Osteoblast (primary cell): ENCODE measurements around the gene EEIG2. TPM values are rescaled to one million over a fixed set of nuclear protein-coding genes. Genes with fewer than 3 reads are reported as not detected.

ENCODE experiments used
- DNase-seq: peaks from one replicate; pipeline ENCODE4 v3.0.0; 2011; ENCODE audit warnings: low spot score, mixed read lengths; ENCODE audit not compliant: insufficient read length; ENCODE audit errors: missing footprints
- H2AFZ ChIP-seq: 2 replicates; pipeline ENCODE4 v1.6.0; 2011; ENCODE audit warnings: mild to moderate bottlenecking, low read length
- H3K27ac ChIP-seq: 2 replicates; pipeline ENCODE4 v1.5.1; 2011; ENCODE audit warnings: mild to moderate bottlenecking, low read depth, low read length, moderate library complexity
- H3K27me3 ChIP-seq: 2 replicates; pipeline ENCODE4 v1.6.0; 2012; ENCODE audit warnings: mild to moderate bottlenecking, control low read depth, inconsistent platforms, low read length, moderate library complexity; ENCODE audit not compliant: insufficient read depth
- H3K36me3 ChIP-seq: 2 replicates; pipeline ENCODE4 v1.5.1; 2011; ENCODE audit warnings: mild to moderate bottlenecking, low read length, control low read depth, moderate library complexity; ENCODE audit not compliant: insufficient read depth
- H3K4me1 ChIP-seq: 2 replicates; pipeline ENCODE4 v1.5.1; 2011; ENCODE audit warnings: mild to moderate bottlenecking, low read length, control low read depth, moderate library complexity; ENCODE audit not compliant: insufficient read depth
- H3K4me2 ChIP-seq: 2 replicates; pipeline ENCODE4 v1.6.0; 2011; ENCODE audit warnings: mild to moderate bottlenecking, low read length; ENCODE audit not compliant: insufficient read depth
- H3K4me3 ChIP-seq: fragments of 200-600 bp; sonication (generic); 3 replicates; pipeline ENCODE4 v1.5.1; 2012; ENCODE audit warnings: mild to moderate bottlenecking, low read length, inconsistent platforms; ENCODE audit not compliant: insufficient read depth
- H3K79me2 ChIP-seq: 2 replicates; pipeline ENCODE4 v1.6.0; 2012; ENCODE audit warnings: mild to moderate bottlenecking, low read length, control low read depth, inconsistent platforms; ENCODE audit not compliant: insufficient read depth
- H3K9me3 ChIP-seq: 2 replicates; pipeline ENCODE4 v1.5.1; 2011; ENCODE audit warnings: low read depth, low read length, control low read depth
- H4K20me1 ChIP-seq: 2 replicates; pipeline ENCODE4 v1.6.0; 2012; ENCODE audit warnings: mild to moderate bottlenecking, low read length, control low read depth; ENCODE audit not compliant: insufficient read depth
- total RNA-seq: library from RNA; depleted of rRNA; stranded (reverse); fragments of >200 nt; gene quantifications from 2 replicates; pipeline ENCODE4 v1.2.3, GENCODE V29; 2012
- TF ChIP-seq, protein P1 (sequence below): IDR thresholded peaks from 2 replicates; pipeline ENCODE4 v1.5.1; 2011; ENCODE audit warnings: mild to moderate bottlenecking, low read depth, low read length, moderate library complexity; ENCODE audit errors: extremely low read depth

The EEIG2 gene
- total RNA-seq, 1 donor = 11.2 TPM

- Histone ChIP-seq H3K79me2 (no peaks in the 10 kb centered on the region), H3K9me3 (no peaks in the 10 kb centered on the region), H3K27me3 (no peaks in the 10 kb centered on the region), H3K36me3 (no peaks in the 10 kb centered on the region), H3K4me1 (no peaks in the 10 kb centered on the region), H3K4me3 (no peak overlapping the region), H2AFZ (no peak overlapping the region), H3K27ac (no peak overlapping the region), H3K4me2 (no peak overlapping the region), H4K20me1 (no peaks in the 10 kb centered on the region)
- TF ChIP-seq, protein P1, sequence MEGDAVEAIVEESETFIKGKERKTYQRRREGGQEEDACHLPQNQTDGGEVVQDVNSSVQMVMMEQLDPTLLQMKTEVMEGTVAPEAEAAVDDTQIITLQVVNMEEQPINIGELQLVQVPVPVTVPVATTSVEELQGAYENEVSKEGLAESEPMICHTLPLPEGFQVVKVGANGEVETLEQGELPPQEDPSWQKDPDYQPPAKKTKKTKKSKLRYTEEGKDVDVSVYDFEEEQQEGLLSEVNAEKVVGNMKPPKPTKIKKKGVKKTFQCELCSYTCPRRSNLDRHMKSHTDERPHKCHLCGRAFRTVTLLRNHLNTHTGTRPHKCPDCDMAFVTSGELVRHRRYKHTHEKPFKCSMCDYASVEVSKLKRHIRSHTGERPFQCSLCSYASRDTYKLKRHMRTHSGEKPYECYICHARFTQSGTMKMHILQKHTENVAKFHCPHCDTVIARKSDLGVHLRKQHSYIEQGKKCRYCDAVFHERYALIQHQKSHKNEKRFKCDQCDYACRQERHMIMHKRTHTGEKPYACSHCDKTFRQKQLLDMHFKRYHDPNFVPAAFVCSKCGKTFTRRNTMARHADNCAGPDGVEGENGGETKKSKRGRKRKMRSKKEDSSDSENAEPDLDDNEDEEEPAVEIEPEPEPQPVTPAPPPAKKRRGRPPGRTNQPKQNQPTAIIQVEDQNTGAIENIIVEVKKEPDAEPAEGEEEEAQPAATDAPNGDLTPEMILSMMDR = no peak
- DNase-seq = no peak
Observed at GRCh38 chr1:108524676-108525075, 35.2 kb upstream of the EEIG2 start.

GRCh38 chr1:108527135-108527534 is 32.8 kb upstream of the EEIG2 start:
- no peaks in the 10 kb centered on the region for H3K9me3 ChIP-seq
- no peaks in the 10 kb centered on the region for H3K36me3 ChIP-seq
- H3K4me2 ChIP-seq = no peak overlapping the region
- no peak overlapping the region for H2AFZ ChIP-seq
- TF ChIP-seq, protein P1 = no peak
- no peak overlapping the region for H3K4me3 ChIP-seq
- H3K4me1 ChIP-seq = no peaks in the 10 kb centered on the region
- H3K79me2 ChIP-seq = no peaks in the 10 kb centered on the region
- H3K27me3 ChIP-seq = no peaks in the 10 kb centered on the region
- no peak overlapping the region for H3K27ac ChIP-seq
- DNase-seq = no peak
- H4K20me1 ChIP-seq = no peaks in the 10 kb centered on the region

- no peaks in the 10 kb centered on the region for H4K20me1 ChIP-seq
- no peak overlapping the region for H3K4me2 ChIP-seq
- no peaks in the 10 kb centered on the region for H3K79me2 ChIP-seq
- no peaks in the 10 kb centered on the region for H3K36me3 ChIP-seq
- H3K9me3 ChIP-seq = no peaks in the 10 kb centered on the region
- H2AFZ ChIP-seq = no peak overlapping the region
- no peaks in the 10 kb centered on the region for H3K4me1 ChIP-seq
- no peak overlapping the region for H3K4me3 ChIP-seq
- TF ChIP-seq, protein P1 = no peak
- DNase-seq = no peak
- H3K27me3 ChIP-seq = no peaks in the 10 kb centered on the region
- H3K27ac ChIP-seq = no peak overlapping the region
Observed at GRCh38 chr1:108527837-108528236, 32.1 kb upstream of the EEIG2 start.

DNA sequence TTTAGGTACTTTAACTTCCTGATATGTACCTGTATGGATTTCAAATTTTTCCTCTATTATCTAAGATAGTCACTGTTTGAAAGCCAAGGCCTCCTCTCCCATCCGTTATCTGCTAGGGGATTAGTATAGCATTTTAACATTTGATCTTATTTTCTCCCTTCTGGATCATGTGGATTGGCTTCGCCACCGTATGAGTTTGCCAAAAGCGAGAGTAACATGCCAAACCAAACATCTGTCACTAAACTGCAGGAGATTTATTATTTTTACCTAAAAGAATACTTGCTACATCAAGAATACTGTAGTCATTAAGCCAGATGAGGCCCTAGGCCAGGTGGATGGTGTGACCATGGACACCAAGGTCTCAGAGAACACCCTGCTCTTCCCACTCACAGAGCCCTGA is 28.5 kb upstream of the EEIG2 start:
- H4K20me1 ChIP-seq = no peaks in the 10 kb centered on the region
- DNase-seq = peak; percentile 62
- no peaks in the 10 kb centered on the region for H3K79me2 ChIP-seq
- H3K4me1 ChIP-seq = no peaks in the 10 kb centered on the region
- no peaks in the 10 kb centered on the region for H3K27me3 ChIP-seq
- H3K4me3 ChIP-seq = no peak overlapping the region
- TF ChIP-seq, protein P1 = no peak
- no peak overlapping the region for H3K4me2 ChIP-seq
- H2AFZ ChIP-seq = no peak overlapping the region
- H3K36me3 ChIP-seq = no peaks in the 10 kb centered on the region
- no peaks in the 10 kb centered on the region for H3K9me3 ChIP-seq
- no peak overlapping the region for H3K27ac ChIP-seq
